ENCODE data around the gene GPR65. TPM values are rescaled to one million over a fixed set of nuclear protein-coding genes. Genes with fewer than 3 reads are reported as not detected.

The GPR65 gene
- total and polyA plus RNA-seq, 9 of the 15 experiments (the other 6 are each of a cell fraction or from before 2014, with no cell fraction given): 0.03 to 0.11 (median 0.04) TPM; not detected in 6

- no peak for TF ChIP-seq MEF2D (tag; conservative IDR thresholded peaks at IDR 0.05; ENCODE audit: low read depth)
- no peak for TF ChIP-seq EP300 (IDR thresholded peaks at IDR 0.05; ENCODE audit: low read length)
- TF ChIP-seq SLC30A9 (CRISPR knock-in tag; IDR thresholded peaks at IDR 0.05): no peak
- no peak for TF ChIP-seq GTF2A2 (tag; IDR thresholded peaks at IDR 0.05)
- TF ChIP-seq ZNF431 (CRISPR knock-in tag; IDR thresholded peaks at IDR 0.05): no peak
Observed at GRCh38 chr14:88034076-88034475, 29.1 kb downstream of the GPR65 start (continued).

GRCh38 chr14:88036422-88036821 is 31.5 kb downstream of the GPR65 start:
- WGBS (ENCODE audit: insufficient coverage, low coverage, missing lambda C conversion rate): 0% methylated on average over 2 of the region's 2 CpGs
- no peak overlapping the region for H2AFZ ChIP-seq (ENCODE audit: low read depth, low read length)
- no peaks in the 10 kb centered on the region for H4K20me1 ChIP-seq (replicated peaks; ENCODE audit: control insufficient read depth, insufficient read depth, low read length)
- ATAC-seq: no peak
- no TSS peak for BruUV-seq (replicated peaks)
- no peaks in the 10 kb centered on the region for H3K36me3 ChIP-seq (ENCODE audit: control insufficient read depth, insufficient read depth, low read length)
- no peaks in the 10 kb centered on the region for H3K4me1 ChIP-seq (replicated peaks in 1 of 2; ENCODE audit: control insufficient read depth in 2 of 2, insufficient read depth in 2 of 2, low read length in 2 of 2)
- CTCF ChIA-PET (ENCODE audit: low intra/inter-chr PET ratio): no interaction called here
- H3K4me2 ChIP-seq (ENCODE audit: insufficient read depth, low read length): no peak overlapping the region
- H3K4me3 ChIP-seq: no peak overlapping the region
- intact Hi-C loops (cut with micrococcal nuclease): no loop called here
- no peaks in the 10 kb centered on the region for H3K9me1 ChIP-seq (ENCODE audit: control insufficient read depth, insufficient read depth, low read length)
- TF ChIP-seq ETV1 (tag; conservative IDR thresholded peaks at IDR 0.05; ENCODE audit: low read depth) (no peak), POLR2G (IDR thresholded peaks at IDR 0.05; ENCODE audit: low read depth, low read length) (no peak), DMBX1 (CRISPR knock-in tag; IDR thresholded peaks at IDR 0.05; ENCODE audit: borderline replicate concordance) (no peak), POU5F1 (IDR thresholded peaks at IDR 0.05; ENCODE audit: borderline replicate concordance, low read depth, low read length, partially characterized antibody) (no peak), ZNF740 (CRISPR knock-in tag; IDR thresholded peaks at IDR 0.05) (no peak), ZNF740 (tag; IDR thresholded peaks at IDR 0.05) (no peak), HLTF (IDR thresholded peaks at IDR 0.05) (no peak), KAT7 (CRISPR knock-in tag; IDR thresholded peaks at IDR 0.05; ENCODE audit: borderline replicate concordance) (no peak), ZEB2 (IDR thresholded peaks at IDR 0.05) (no peak), SAP30 (IDR thresholded peaks at IDR 0.05; ENCODE audit: borderline replicate concordance, insufficient read depth, low read depth, low read length, poor library complexity, severe bottlenecking) (no peak), POLR2H (tag; IDR thresholded peaks at IDR 0.05; ENCODE audit: low read depth) (no peak), CBX2 (IDR thresholded peaks at IDR 0.05; ENCODE audit: insufficient read depth, low read length, poor library complexity, severe bottlenecking) (no peak), CHAMP1 (IDR thresholded peaks at IDR 0.05) (no peak)
- in situ Hi-C loops (cut with MboI): no loop called here
- no peak overlapping the region for H3K9ac ChIP-seq (ENCODE audit: insufficient read depth in 1 of 2, low read depth in 2 of 2, low read length in 2 of 2)
- H3K9me3 ChIP-seq (replicated peaks; ENCODE audit: control insufficient read depth, insufficient read depth, low read depth, low read length): no peaks in the 10 kb centered on the region
- POLR2A ChIA-PET: no interaction called here
- H3K27ac ChIP-seq (ENCODE audit: extremely low read depth, low read depth, low read length): no peak overlapping the region
- no peak for DNase-seq (ENCODE audit: extremely low read depth in 1 of 4, low spot score in 3 of 4)
- FAIRE-seq: no peak
- H3K79me2 ChIP-seq (ENCODE audit: control insufficient read depth, insufficient read depth, low read length): no peaks in the 10 kb centered on the region
- peaks cover 0 to 3% of the 10 kb centered on the region in 2 experiments; a peak in 1 of 5 replicates for H3K27me3 ChIP-seq (ENCODE audit: control insufficient read depth in 2 of 2, insufficient read depth in 2 of 2, low read length in 2 of 2)

Measured in K562 (cell line).